SK-N-SH treated with all-trans-retinoic acid at 6 μM for 48 hours (cell line): ENCODE results near the gene GABARAP.

Experiments
- ARNTL ChIP-seq: fragments of 450-650 bp; formaldehyde crosslinking; IDR thresholded peaks from 2 replicates; pipeline ENCODE4 v1.5.0; 2020; ENCODE audit warnings: low read depth, mild to moderate bottlenecking, moderate library complexity, borderline replicate concordance
- BACH2 ChIP-seq: fragments of 250-450 bp; sonication (Bioruptor Pico); IDR thresholded peaks from 2 replicates; pipeline ENCODE4 v1.9.0; 2021; ENCODE audit warnings: mild to moderate bottlenecking, borderline replicate concordance
- CREB5 ChIP-seq: fragments of 250-450 bp; sonication (Bioruptor Pico); IDR thresholded peaks from 2 replicates; pipeline ENCODE4 v1.5.1; 2020; ENCODE audit warnings: low read depth, mild to moderate bottlenecking, moderate library complexity
- CSDC2 ChIP-seq: fragments of 250-450 bp; sonication (Bioruptor Pico); IDR thresholded peaks from 2 replicates; pipeline ENCODE4 v1.5.0; 2020; ENCODE audit warnings: mild to moderate bottlenecking, moderate library complexity
- CSRNP3 ChIP-seq: fragments of 250-450 bp; sonication (Bioruptor Pico); IDR thresholded peaks from 2 replicates; pipeline ENCODE4 v1.5.1; 2021; ENCODE audit warnings: mild to moderate bottlenecking, moderate library complexity
- PATZ1 ChIP-seq: fragments of 250-450 bp; sonication (Bioruptor Pico); IDR thresholded peaks from 2 replicates; pipeline ENCODE4 v1.8.0; 2020; ENCODE audit warnings: mild to moderate bottlenecking, moderate library complexity, borderline replicate concordance
- PPARA ChIP-seq: fragments of 250-450 bp; sonication (Bioruptor Pico); IDR thresholded peaks from 2 replicates; pipeline ENCODE4 v1.5.0; 2020; ENCODE audit warnings: mild to moderate bottlenecking, borderline replicate concordance
- RARB ChIP-seq: fragments of 250-450 bp; sonication (Bioruptor Pico); IDR thresholded peaks from 2 replicates; pipeline ENCODE4 v1.8.0; 2021; ENCODE audit warnings: mild to moderate bottlenecking, moderate library complexity
- SNAI2 ChIP-seq: fragments of 250-450 bp; sonication (Bioruptor Pico); IDR thresholded peaks from 2 replicates; pipeline ENCODE4 v1.5.0; 2020; ENCODE audit warnings: mild to moderate bottlenecking, moderate library complexity
- TSHZ2 ChIP-seq: fragments of 250-450 bp; sonication (Bioruptor Pico); IDR thresholded peaks from 2 replicates; pipeline ENCODE4 v1.5.0; 2020; ENCODE audit warnings: mild to moderate bottlenecking, moderate library complexity
- ZC3H10 ChIP-seq: fragments of 250-450 bp; sonication (Bioruptor Pico); IDR thresholded peaks from 2 replicates; pipeline ENCODE4 v1.5.1; 2021; ENCODE audit warnings: mild to moderate bottlenecking, moderate library complexity
- ZFP3 ChIP-seq: fragments of 250-450 bp; sonication (Bioruptor Pico); IDR thresholded peaks from 2 replicates; pipeline ENCODE4 v1.5.0; 2020; ENCODE audit warnings: mild to moderate bottlenecking, moderate library complexity
- ZNF565 ChIP-seq: fragments of 450-650 bp; formaldehyde crosslinking; conservative IDR thresholded peaks from 2 replicates; pipeline ENCODE4 v1.5.0; 2020; ENCODE audit warnings: low read depth, mild to moderate bottlenecking, moderate library complexity
- ZNF70 ChIP-seq: fragments of 450-650 bp; formaldehyde crosslinking; IDR thresholded peaks from 2 replicates; pipeline ENCODE4 v1.5.0; 2020; ENCODE audit warnings: mild to moderate bottlenecking, moderate library complexity

GRCh38 chr17:7282752-7283321 is 40.6 kb upstream of the GABARAP start:
- TF ChIP-seq CREB5 (CRISPR knock-in tag) (no peak), RARB (no peak), PATZ1 (CRISPR knock-in tag) (no peak), ZNF70 (CRISPR knock-in tag) (no peak), TSHZ2 (CRISPR knock-in tag) (no peak), BACH2 (CRISPR knock-in tag) (no peak), CSDC2 (CRISPR knock-in tag) (no peak), ZFP3 (CRISPR knock-in tag) (no peak), CSRNP3 (CRISPR knock-in tag) (no peak), ZNF565 (no peak), PPARA (no peak), ZC3H10 (CRISPR knock-in tag) (no peak), ARNTL (no peak), SNAI2 (no peak)
